H9 (cell line): ENCODE data around the gene C16orf89. TPM values are rescaled to one million over a fixed set of nuclear protein-coding genes. Genes with fewer than 3 reads are reported as not detected.
A peak's percentile ranks its signal among the peaks of the same experiment; 100 is the strongest.
"Not testable (repeated sequence)": the region's sequence is repeated elsewhere in the genome, so short reads cannot be mapped to it uniquely, and the experiment has no call there.

Source experiments
- DNase-seq: peaks from one replicate; pipeline ENCODE4 v3.0.0-alpha.2; 2017
- H2AFZ ChIP-seq: one replicate; pipeline ENCODE4 v1.6.1; 2013; ENCODE audit warnings: mild to moderate bottlenecking, low read length, control low read depth, moderate library complexity
- H2AK5ac ChIP-seq: 2 replicates; pipeline ENCODE4 v1.6.1; 2013; ENCODE audit warnings: low read length, control low read depth, mixed read lengths; ENCODE audit not compliant: insufficient read length
- H2BK120ac ChIP-seq: one replicate; pipeline ENCODE4 v1.6.1; 2013; ENCODE audit warnings: low read depth, mild to moderate bottlenecking, low read length, control low read depth, inconsistent platforms; ENCODE audit not compliant: poor library complexity, severe bottlenecking
- H2BK12ac ChIP-seq: 2 replicates; pipeline ENCODE4 v1.6.1; 2013; ENCODE audit warnings: low read length, control low read depth, mixed read lengths, low read depth; ENCODE audit not compliant: insufficient read length
- H2BK15ac ChIP-seq: 2 replicates; pipeline ENCODE4 v1.6.1; 2013; ENCODE audit warnings: low read depth, low read length, control low read depth
- H2BK20ac ChIP-seq: one replicate; pipeline ENCODE4 v1.6.1; 2013; ENCODE audit warnings: low read depth, mild to moderate bottlenecking, low read length, control low read depth, inconsistent platforms; ENCODE audit not compliant: poor library complexity, severe bottlenecking
- H2BK5ac ChIP-seq: 2 replicates; pipeline ENCODE4 v1.6.1; 2013; ENCODE audit warnings: low read length, control low read depth, mixed read lengths; ENCODE audit not compliant: insufficient read length
- H3K14ac ChIP-seq: 2 replicates; pipeline ENCODE4 v1.6.1; 2013; ENCODE audit warnings: low read length, control low read depth; ENCODE audit not compliant: insufficient read depth
- H3K18ac ChIP-seq: 2 replicates; pipeline ENCODE4 v1.6.1; 2013; ENCODE audit warnings: low read depth, mild to moderate bottlenecking, mixed read lengths, low read length, control low read depth; ENCODE audit not compliant: insufficient read length
- H3K23ac ChIP-seq: 2 replicates; pipeline ENCODE4 v1.6.1; 2013; ENCODE audit warnings: low read length, control low read depth, mixed read lengths, low read depth; ENCODE audit not compliant: insufficient read length
- H3K23me2 ChIP-seq: 2 replicates; pipeline ENCODE4 v1.6.1; 2013; ENCODE audit warnings: low read depth, mild to moderate bottlenecking, mixed read lengths, low read length, control low read depth; ENCODE audit not compliant: insufficient read length, poor library complexity, severe bottlenecking
- H3K27ac ChIP-seq: 2 replicates; pipeline ENCODE4 v1.5.1; 2013; ENCODE audit warnings: low read length, control low read depth, mixed read lengths, low read depth; ENCODE audit not compliant: insufficient read length
- H3K27me3 ChIP-seq: 2 replicates; pipeline ENCODE4 v1.6.1; 2013; ENCODE audit warnings: low read length, control low read depth, inconsistent platforms; ENCODE audit not compliant: insufficient read depth
- H3K4ac ChIP-seq: 2 replicates; pipeline ENCODE4 v1.6.1; 2013; ENCODE audit warnings: low read depth, mild to moderate bottlenecking, control low read depth, inconsistent platforms, low read length, moderate library complexity
- H3K4me1 ChIP-seq: 2 replicates; pipeline ENCODE4 v1.6.1; 2013; ENCODE audit warnings: low read length, control low read depth, inconsistent platforms; ENCODE audit not compliant: insufficient read depth
- H3K4me2 ChIP-seq: 2 replicates; pipeline ENCODE4 v1.6.1; 2013; ENCODE audit warnings: low read length, control low read depth, mixed read lengths; ENCODE audit not compliant: insufficient read length, insufficient read depth
- H3K56ac ChIP-seq: 2 replicates; pipeline ENCODE4 v1.6.1; 2013; ENCODE audit warnings: low read depth, mild to moderate bottlenecking, mixed read lengths, low read length, control low read depth; ENCODE audit not compliant: insufficient read length
- H3K79me1 ChIP-seq: 2 replicates; pipeline ENCODE4 v1.6.1; 2013; ENCODE audit warnings: low read depth, mild to moderate bottlenecking, moderate library complexity, low read length, control low read depth, inconsistent platforms; ENCODE audit not compliant: insufficient read depth, poor library complexity, severe bottlenecking
- H3K79me2 ChIP-seq: 2 replicates; pipeline ENCODE4 v1.6.1; 2013; ENCODE audit warnings: low read length, control low read depth, inconsistent platforms; ENCODE audit not compliant: insufficient read depth
- H3K9ac ChIP-seq: 2 replicates; pipeline ENCODE4 v1.6.1; 2013; ENCODE audit warnings: low read length, control low read depth, mixed read lengths; ENCODE audit not compliant: insufficient read length; ENCODE audit errors: extremely low read depth
- H3K9me3 ChIP-seq: one replicate; pipeline ENCODE4 v1.6.1; 2013; ENCODE audit warnings: low read depth, low read length, inconsistent platforms; ENCODE audit not compliant: control insufficient read depth
- H3T11ph ChIP-seq: one replicate; pipeline ENCODE4 v1.6.1; 2013; ENCODE audit warnings: mild to moderate bottlenecking, low read length, control low read depth, inconsistent platforms
- H4K20me1 ChIP-seq: one replicate; pipeline ENCODE4 v1.6.1; 2013; ENCODE audit not compliant: control insufficient read depth, insufficient read length, insufficient read depth
- H4K5ac ChIP-seq: 2 replicates; pipeline ENCODE4 v1.6.1; 2013; ENCODE audit warnings: low read depth, mild to moderate bottlenecking, mixed read lengths, low read length, control low read depth; ENCODE audit not compliant: insufficient read length
- H4K8ac ChIP-seq: replicated peaks from 2 replicates; pipeline ENCODE4 v1.6.1; 2013; ENCODE audit warnings: low read length, control low read depth, mixed read lengths, low read depth; ENCODE audit not compliant: insufficient read length
- H4K91ac ChIP-seq: 2 replicates; pipeline ENCODE4 v1.6.1; 2013; ENCODE audit warnings: low read depth, mild to moderate bottlenecking, moderate library complexity, mixed read lengths, low read length, control low read depth; ENCODE audit not compliant: insufficient read length
- H3K27ac Mint-ChIP-seq, 3 experiments: 2 replicates in 2 of 3; 3 replicates in 1 of 3; pipeline ENCODE4 v1.8.0; 2020 to 2021; ENCODE audit warnings: mixed read lengths in 3 of 3, mild to moderate bottlenecking in 1 of 3, moderate library complexity in 1 of 3
- H3K27me3 Mint-ChIP-seq: 2 replicates; pipeline ENCODE4 v1.8.0; 2021; ENCODE audit warnings: low read depth, mild to moderate bottlenecking, moderate library complexity, mixed read lengths
- H3K36me3 Mint-ChIP-seq, 3 experiments: 2 replicates in 2 of 3; 3 replicates in 1 of 3; pipeline ENCODE4 v1.8.0; 2020 to 2021; ENCODE audit warnings: low read depth in 3 of 3, mixed read lengths in 3 of 3; ENCODE audit not compliant: insufficient read depth in 1 of 3
- H3K4me1 Mint-ChIP-seq, 2 experiments: 2 replicates each; pipeline ENCODE4 v1.8.0; 2020; ENCODE audit warnings: mixed read lengths in 2 of 2
- H3K4me3 Mint-ChIP-seq, 2 experiments: 2 replicates in 1 of 2; 3 replicates in 1 of 2; pipeline ENCODE4 v1.8.0; 2020 to 2021; ENCODE audit warnings: mild to moderate bottlenecking in 2 of 2, mixed read lengths in 2 of 2, moderate library complexity in 1 of 2
- H3K9me3 Mint-ChIP-seq, 2 experiments: 2 replicates in 1 of 2; 3 replicates in 1 of 2; pipeline ENCODE4 v1.8.0; 2020; ENCODE audit warnings: mild to moderate bottlenecking in 2 of 2, mixed read lengths in 2 of 2, moderate library complexity in 1 of 2
- WGBS: extraction: QIAGEN DNeasy Blood & Tissue Kit; methylation state at CpG from one replicate; pipeline ENCODE4 v1.1.7; 2013; ENCODE audit warnings: missing lambda C conversion rate, low lambda C conversion rate, mixed read lengths; ENCODE audit not compliant: insufficient read length; ENCODE audit errors: extremely low coverage; 5-methylcytosine and 5-hydroxymethylcytosine counted together
- total RNA-seq: library from RNA; stranded (reverse); gene quantifications from 2 replicates; pipeline ENCODE4 v1.2.1, GENCODE V29; 2021

Gene C16orf89
- total RNA-seq, 1 experiment from 2014 or later = 2.5 TPM

- DNase-seq, H3K27ac ChIP-seq, H3K18ac ChIP-seq, H3K9me3 ChIP-seq, H2BK5ac ChIP-seq, H3K56ac ChIP-seq, H4K5ac ChIP-seq, H3K4me1 Mint-ChIP-seq, H2BK12ac ChIP-seq, H2AK5ac ChIP-seq, H3K9ac ChIP-seq, H3K4me2 ChIP-seq, H3K9me3 Mint-ChIP-seq, H3K23ac ChIP-seq, H4K20me1 ChIP-seq, H3K27me3 Mint-ChIP-seq, H3K79me2 ChIP-seq, H3T11ph ChIP-seq, H4K8ac ChIP-seq, H4K91ac ChIP-seq, H2BK20ac ChIP-seq, H2BK15ac ChIP-seq, H3K14ac ChIP-seq, H3K4me1 ChIP-seq, H2BK120ac ChIP-seq, H3K4ac ChIP-seq, H2AFZ ChIP-seq, H3K23me2 ChIP-seq, H3K27me3 ChIP-seq, H3K4me3 Mint-ChIP-seq, H3K79me1 ChIP-seq: not testable (repeated sequence)
- peaks cover 30 to 67% (median 63%) of the 10 kb centered on the region in 3 experiments; a peak in 6 of 7 replicates for H3K36me3 Mint-ChIP-seq
- H3K27ac Mint-ChIP-seq = peak overlapping the region in 1 of 3 experiments; percentile 68; a peak in 2 of 7 replicates
- no CpG with 5 or more reads among the region's 9 CpGs for WGBS
Observed at GRCh38 chr16:5083646-5084045, 17.9 kb upstream of the C16orf89 start.

- H2AFZ ChIP-seq, H3K4me2 ChIP-seq, H3K23me2 ChIP-seq, H4K5ac ChIP-seq, H3K27ac Mint-ChIP-seq, H3K4me3 Mint-ChIP-seq, H3K4ac ChIP-seq, H3K9me3 Mint-ChIP-seq, H3K4me1 ChIP-seq, H3K27me3 ChIP-seq, H4K8ac ChIP-seq, H3K23ac ChIP-seq, H2AK5ac ChIP-seq, H3K9me3 ChIP-seq, H2BK5ac ChIP-seq, H2BK12ac ChIP-seq, H3K56ac ChIP-seq, H2BK20ac ChIP-seq, H4K20me1 ChIP-seq, H3K79me1 ChIP-seq, H3K27ac ChIP-seq, H3K79me2 ChIP-seq, H3K4me1 Mint-ChIP-seq, H3K27me3 Mint-ChIP-seq, H3K14ac ChIP-seq, DNase-seq, H3T11ph ChIP-seq, H3K18ac ChIP-seq, H2BK120ac ChIP-seq, H3K9ac ChIP-seq, H2BK15ac ChIP-seq, H4K91ac ChIP-seq: not testable (repeated sequence)
- peaks cover 34 to 64% (median 62%) of the 10 kb centered on the region in 3 experiments; a peak in 6 of 7 replicates for H3K36me3 Mint-ChIP-seq
- WGBS = no CpG with 5 or more reads among the region's 9 CpGs
Observed at GRCh38 chr16:5080996-5081395, 15.2 kb upstream of the C16orf89 start.
